NCI-H2227 treated with DMSO at 0.1 percent for 48 hours (cell line): Measurements from ENCODE around the gene TFDP1.

Experiments used
- DNase-seq: peaks from one replicate; lab custom pipeline; 2025; lab: John Stamatoyannopoulos, UW

TFDP1 gene

GRCh38 chr13:113597391-113598080 lies 13.0 kb downstream of the TFDP1 start:
- no peak for DNase-seq

- no peak for DNase-seq
Measured at GRCh38 chr13:113598081-113598410, 13.5 kb downstream of the TFDP1 start.

GRCh38 chr13:113598481-113598880 lies 13.9 kb downstream of the TFDP1 start:
- no peak for DNase-seq

GRCh38 chr13:113599391-113599790 lies 14.8 kb downstream of the TFDP1 start:
- DNase-seq, result no peak

GRCh38 chr13:113601166-113602070 lies 16.9 kb downstream of the TFDP1 start:
- no peak for DNase-seq

DNA sequence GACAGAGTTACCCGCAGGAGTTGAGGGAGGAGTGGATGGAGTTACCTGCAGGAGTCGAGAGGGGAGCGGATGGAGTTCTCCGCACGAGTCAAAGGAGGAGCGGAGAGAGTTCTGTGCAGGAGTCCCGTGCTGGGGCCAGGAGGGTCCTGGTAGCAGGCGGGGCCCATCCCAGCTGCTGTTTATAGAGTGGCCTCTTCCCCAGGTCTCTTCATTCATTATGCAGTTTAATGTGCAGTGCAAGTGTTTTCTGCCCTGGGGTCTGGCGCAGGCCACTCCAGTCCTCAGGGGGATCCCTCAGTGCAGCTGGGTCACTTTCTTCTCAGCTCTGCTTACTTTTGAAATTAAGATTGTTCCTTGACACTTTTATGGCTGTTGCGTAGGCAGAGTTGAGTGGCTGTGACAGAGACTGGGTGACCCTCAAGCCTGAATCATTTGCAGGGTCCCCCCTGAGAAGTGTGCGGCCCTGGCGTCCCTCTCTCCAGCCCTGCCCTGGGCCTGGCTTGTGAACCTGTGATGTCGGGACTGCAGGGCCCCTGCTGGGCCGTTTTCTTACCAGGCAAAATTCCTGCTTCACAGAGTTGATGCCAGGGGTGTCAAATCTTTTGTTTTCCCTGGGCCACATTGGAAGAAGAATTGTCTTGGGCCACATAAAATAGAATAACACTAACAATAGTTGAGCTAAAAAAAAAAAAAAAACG lies 17.9 kb downstream of the TFDP1 start:
- DNase-seq, result no peak

DNA sequence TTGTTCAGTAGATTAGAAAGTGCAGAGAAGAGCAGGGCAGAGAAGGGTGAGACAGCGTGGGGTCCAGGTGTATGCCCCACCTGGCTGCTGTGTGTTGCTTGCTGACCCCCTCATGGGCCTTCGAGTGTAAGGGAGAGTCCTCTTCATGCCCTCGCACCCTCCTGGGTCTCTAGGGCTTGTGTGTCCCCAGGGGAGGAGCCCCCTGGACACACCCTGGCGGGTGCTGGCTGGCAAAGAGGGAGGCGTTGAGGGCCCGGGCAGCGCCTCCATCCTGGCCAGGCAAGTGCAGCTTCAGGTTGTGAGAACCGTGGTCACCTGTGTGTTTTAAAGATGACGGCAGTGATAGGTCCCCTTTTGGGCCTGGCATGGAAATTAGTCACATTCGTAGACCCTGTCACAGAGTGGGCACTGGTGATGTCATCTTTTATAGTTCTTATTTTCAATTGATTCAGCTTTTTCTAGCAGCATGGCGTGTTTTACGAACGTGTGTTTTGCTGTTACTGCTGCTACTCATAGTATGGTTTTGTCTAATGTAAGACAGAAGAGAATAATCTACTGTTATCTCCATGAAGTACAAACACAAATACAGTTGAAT lies 18.7 kb downstream of the TFDP1 start:
- no peak for DNase-seq

GRCh38 chr13:113604186-113604585 lies 19.6 kb downstream of the TFDP1 start:
- no peak for DNase-seq

DNA sequence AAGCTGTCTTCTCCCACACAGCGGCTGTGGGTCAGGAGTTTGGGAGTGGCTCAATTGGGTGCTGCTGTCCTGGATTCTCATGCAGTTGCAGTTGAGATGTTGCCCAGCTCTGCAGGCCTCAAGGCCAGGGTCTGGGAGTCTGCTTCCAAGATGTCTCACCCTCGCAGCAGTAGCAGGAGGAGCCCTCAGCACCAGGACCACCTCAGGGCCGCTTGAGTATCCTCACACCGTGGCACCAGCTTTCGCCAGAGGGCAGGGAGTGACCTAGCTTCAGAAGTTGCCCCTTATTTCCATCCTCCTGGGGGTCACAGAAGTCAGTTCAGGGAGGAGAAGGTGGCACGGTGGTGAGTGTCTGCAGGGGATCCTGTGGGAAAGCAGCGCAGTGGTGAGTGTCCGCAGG lies 20.9 kb downstream of the TFDP1 start:
- no peak for DNase-seq

DNA sequence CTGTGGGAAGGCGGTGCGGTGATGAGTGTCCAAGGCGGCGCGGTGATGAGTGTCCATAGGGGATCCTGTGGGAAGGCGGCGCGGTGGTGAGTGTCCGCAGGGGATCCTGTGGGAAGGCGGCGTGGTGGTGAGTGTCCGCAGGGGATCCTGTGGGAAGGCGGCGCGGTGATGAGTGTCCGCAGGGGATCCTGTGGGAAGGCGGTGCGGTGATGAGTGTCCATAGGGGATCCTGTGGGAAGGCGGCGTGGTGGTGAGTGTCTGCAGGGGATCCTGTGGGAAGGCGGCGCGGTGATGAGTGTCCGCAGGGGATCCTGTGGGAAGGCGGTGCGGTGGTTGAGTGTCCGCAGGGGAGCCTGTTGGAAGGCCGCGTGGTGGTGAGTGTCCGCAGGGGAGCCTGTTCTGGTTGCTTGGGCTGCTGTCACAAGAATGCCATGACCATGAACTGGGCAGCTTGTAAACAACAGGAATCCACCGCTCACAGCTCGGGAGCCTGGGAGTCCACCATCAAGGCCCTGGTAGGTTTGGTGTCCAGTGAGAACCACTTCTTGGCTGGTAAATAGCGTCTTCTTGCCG lies 21.4 kb downstream of the TFDP1 start:
- DNase-seq, result no peak

DNA sequence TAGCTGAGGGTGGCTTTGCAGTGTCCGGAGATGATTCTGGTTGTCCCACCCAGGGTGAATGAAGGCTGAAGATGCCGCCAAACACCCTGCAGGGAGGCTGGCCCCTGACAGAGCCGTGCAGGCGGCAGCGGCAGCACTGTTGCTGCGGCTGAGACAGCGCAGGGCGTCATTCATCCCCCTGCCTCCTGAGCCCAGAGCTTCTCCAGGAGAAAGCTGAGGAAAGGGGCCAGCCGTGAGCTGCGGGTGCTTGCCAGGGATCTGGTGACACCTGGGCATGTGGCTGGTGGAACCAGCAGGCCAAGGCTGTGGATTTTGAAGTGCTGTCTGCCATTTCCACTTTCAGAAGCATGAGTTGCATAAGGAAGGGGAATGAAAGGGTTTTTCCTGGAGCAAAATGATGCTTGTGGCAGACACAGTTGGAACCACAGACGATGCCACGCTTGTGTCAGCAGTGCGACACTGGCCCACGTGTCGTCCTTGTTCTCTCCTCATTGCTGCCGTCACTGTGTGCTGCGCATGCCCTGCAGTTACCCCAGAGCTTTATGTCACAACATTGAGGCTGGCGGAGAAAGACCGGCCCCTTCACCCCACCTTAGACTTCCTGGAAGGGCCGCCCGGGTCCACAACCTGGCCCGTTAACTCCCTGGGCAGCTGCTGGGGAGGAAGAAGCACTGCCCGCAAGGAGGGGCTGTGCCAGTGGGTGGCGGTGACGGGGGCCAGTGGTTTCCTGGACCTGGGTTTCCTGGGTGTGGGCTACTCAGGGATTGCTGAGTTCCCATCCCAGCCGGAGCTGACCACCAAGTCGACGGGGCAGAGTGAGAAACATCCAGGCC lies 22.7 kb downstream of the TFDP1 start:
- no peak for DNase-seq

DNA sequence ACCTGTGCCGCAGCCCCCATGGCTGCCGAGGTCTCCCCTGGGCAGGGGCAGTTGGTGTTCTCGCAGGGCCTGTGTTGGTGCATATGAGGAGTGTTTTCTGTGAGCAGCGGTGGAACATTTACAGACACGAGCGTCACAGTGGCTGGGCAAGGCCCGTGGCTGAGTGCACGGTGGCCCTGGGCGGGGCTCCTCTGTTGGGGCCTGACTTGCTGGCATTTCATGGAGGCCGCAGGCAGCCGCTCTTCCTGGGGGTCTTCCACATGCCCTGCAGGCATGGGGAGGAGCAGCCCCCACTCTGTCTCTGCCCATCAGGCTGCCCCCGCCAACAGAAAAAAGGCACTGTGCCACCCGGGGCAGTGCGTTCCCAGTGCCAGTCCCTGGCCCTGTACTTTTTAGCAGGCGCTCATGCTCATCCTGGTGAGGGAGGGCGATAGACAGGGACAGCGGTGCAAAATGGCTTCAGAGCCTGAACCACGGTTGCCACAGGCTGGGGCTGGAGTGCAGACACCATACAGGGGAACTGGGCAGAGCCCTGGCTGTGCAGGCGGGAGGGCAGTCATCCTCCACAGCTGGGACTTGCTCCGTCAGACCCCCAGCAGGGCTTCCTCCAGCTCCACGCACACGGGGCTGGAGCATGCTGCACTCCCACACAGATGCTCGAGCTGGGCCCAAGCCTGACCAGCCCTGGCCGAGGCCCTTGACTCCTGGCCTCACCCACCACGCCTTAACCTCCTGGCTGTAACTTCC lies 23.5 kb downstream of the TFDP1 start:
- DNase-seq, result no peak

DNA sequence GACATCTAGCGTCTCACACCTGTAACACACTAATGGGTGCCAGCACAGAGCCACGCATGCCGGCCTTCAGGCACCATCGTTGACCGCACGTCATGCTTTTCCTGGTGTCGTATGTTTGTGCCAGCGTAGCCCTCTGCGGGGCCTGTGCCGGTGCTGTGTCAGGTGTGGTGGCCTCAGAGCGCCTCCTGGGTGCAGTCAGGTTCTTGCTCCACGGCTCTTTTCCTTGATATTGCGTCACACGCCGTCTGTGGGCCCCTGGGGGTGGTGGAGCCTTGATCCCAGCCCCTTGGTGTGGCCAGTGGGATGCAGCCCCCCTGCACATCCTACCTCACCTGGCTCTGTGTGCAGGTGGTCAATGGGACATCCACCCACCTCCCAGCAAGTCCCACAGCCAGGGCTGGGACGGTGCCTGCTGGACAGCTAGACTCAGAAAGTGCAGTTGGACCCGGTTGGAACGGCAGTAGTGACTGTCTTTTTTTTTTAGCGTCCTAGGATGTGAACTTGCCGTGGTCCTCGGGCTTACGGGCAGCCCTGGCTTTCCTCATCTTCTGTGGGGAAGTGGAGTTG lies 24.5 kb downstream of the TFDP1 start:
- DNase-seq, result no peak

DNA sequence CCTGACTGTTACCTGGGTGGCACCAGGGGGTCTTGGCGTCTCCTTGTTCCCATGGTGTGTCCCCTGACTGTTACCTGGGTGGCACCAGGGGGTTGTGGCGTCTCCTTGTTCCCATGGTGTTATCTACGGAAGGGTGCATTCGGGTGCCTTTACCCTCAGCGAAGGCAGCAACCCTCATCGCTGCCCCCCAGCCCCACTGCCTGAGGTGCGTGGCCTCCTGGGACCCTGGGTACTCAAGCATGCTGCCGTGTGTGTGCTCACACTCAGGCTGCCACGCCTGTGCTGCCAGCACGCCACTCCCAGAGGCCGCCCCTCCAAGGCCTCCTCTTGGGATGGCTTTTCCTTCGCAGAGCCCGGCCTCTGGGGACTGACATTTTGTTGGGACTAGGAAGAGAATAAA lies 25.1 kb downstream of the TFDP1 start:
- DNase-seq, result no peak

- DNase-seq, result no peak
Measured at GRCh38 chr13:113610266-113610665, 25.7 kb downstream of the TFDP1 start.

DNA sequence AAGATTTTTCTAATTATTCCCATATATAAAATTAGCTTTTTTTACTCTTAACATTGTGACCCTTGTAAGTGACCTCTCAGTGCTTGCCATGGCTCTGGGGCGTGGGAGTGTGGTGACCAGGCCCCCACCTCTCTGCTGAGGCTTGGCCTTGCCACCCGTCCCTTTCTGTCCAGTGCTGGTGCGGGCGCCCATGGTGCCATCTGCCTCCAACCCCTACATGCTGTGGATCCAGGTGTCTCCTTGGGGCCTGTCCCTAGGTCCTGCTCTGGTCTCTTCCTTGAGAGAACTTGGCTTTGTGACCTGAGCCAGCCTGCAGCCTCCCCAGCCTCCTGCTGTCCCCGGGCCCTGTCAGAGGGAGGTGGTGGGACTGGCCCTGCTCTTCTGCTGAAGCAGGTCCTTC lies 27.4 kb downstream of the TFDP1 start:
- DNase-seq, result no peak

DNA sequence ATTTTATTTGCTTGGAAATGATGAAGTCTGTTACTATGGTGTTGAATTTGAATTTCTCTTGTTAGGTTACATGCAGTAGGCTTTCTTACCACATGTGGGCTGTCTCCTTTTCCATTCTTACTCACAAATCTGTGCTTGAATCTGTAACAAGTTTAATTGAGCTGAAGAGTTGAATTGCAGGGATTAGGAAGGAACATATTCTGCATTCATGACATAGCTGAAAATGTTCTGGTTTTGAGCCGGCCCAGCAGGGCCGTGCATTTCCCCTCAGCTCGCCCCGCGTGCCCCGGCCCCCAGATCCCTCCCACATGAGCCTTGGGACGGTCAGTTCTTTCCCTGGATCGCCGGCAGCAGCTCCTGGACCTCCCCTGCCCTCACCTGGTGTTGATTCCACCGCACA lies 28.1 kb downstream of the TFDP1 start:
- DNase-seq, result no peak

DNA sequence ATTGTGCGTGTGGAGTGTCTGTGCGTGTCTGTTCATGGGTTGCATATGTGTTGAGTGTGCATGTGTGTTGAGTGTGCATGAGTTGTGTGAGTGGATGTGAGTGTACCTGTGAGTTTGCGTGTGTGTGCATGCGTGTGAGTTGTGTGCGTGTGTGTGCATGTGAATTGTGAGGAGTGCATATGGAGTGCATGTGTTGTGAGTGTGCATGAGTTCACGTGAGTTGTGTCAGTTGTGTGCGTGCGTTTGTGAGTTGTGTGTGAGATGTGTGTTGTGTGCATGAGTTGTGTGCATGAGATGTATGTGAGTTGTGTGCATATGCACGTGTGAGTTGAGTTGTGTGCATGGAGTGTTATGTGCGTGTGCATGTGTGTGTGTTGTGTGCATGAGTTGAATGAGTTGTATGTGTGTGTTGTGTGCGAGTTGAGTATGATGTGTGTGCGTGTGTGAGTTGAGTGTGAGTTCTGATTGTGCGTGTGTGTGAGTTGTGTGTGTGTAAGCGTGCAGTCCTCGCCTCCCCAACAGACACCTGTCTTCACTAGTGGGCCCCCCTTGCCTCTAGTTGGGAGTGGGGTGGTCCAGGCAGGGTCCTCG lies 29.3 kb downstream of the TFDP1 start:
- DNase-seq, result no peak

DNA sequence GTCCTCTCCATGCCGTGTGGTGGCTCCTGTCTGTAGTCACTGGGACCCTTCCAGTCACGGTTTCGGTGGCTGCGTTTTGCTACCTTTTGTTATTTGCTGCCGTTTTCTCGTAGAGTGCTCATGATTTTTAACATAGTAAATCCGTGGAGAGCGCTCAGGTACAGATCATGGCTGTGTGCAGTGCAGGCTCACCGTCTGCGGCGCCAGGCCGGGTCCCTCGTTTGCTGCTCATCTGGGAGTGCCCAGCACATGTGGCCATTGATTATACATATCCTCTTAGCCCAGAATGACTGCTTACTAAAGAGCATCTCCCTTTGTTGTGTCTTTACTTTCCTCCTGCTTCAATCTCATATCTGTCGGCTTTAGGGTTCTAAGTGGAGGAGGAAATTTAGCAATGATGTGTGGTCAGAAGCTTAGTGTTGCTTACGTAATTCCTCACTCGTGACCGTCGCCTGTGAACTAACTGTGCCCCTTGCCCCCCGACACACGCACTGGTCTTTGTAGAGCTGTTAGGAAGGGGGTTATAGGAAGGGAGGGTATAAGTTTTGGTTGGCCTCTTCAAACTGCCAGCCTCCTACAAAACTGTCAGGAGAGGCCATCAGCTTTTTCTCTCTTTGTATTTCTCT lies 31.8 kb downstream of the TFDP1 start:
- no peak for DNase-seq
